ENCODE measurements around the gene PRKN. TPM values are rescaled to one million over a fixed set of nuclear protein-coding genes. Genes with fewer than 3 reads are reported as not detected.

PRKN gene
- total RNA-seq, 2 experiments from 2014 or later: 0.63 TPM; not detected in 1

DNA sequence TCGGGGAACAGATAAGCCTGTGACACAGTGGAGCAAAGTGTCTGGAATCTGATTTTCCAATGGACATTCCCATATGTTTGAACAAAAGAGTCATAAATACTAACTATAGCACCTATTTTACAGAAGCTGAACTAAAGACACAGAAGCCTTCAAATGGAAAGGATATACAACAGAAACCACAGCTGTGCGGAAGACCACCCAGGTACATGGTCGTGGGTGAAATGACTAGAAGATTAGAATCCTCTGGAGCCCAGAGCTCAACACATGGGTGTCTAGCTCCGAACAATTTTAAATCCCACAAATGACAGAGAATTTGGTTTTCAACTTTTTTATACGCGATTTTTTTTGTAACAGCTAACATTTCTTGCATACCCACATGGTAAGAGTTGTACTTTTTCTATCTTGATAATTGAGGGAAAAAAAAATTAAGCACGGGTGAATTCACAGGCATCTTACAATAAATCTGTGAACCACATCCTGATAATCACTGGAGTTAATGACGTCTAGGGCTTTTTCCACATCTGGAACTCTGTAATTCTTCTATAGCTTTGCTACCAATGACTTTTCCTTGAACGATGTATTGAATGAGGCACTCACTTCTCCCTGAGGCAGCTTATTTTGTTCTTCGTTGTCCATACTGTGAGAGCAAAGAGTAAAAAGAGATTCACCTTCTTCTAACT, 1182.6 kb downstream of the PRKN start:
- no peaks in the 10 kb centered on the region for H3K27me3 Mint-ChIP-seq (ENCODE audit: low read depth)
- H3K27ac Mint-ChIP-seq: no peak overlapping the region
- DNase-seq: no peak
- H3K36me3 Mint-ChIP-seq (ENCODE audit: low read depth): no peaks in the 10 kb centered on the region
- ChIA-PET CTCF (no interaction called here), POLR2A (no interaction called here)
- no peaks in the 10 kb centered on the region for H3K4me1 Mint-ChIP-seq (ENCODE audit: low read depth)
- no peak for ATAC-seq
- H3K4me3 Mint-ChIP-seq: no peak overlapping the region
- no peaks in the 10 kb centered on the region for H3K9me3 Mint-ChIP-seq (ENCODE audit: insufficient read depth)

DNA sequence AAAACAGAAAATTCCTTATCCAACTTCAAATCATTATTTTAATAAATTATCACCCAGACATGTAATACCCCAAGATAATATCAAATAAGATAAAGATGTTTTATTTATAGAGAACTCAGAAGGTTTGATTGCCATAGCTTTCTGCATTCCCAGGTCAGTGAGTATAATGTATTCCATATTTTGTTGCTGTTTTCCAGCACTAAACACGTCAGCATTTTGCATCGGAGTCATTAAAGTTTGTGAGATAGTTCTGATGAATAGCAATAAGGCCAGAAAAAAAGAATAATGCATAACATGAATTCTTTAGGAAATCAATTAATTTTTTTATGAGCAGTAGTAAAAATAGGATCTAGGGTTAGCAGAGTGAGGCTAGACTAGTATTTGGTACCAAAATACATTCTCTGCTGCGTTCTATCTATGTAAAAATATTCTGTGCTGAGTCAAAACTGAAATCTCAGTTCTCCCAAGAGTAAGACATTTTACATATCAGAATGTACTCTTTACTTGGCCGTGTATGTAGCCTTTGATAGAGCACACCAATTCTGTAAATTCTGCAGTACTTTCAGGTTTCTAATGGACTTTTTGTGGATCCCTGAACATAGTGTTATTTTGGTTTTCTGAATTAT, 1183.8 kb downstream of the PRKN start:
- no peak overlapping the region for H3K4me3 Mint-ChIP-seq
- H3K27me3 Mint-ChIP-seq (ENCODE audit: low read depth): no peaks in the 10 kb centered on the region
- H3K9me3 Mint-ChIP-seq (ENCODE audit: insufficient read depth): no peaks in the 10 kb centered on the region
- ChIA-PET POLR2A (no interaction called here), CTCF (no interaction called here)
- H3K27ac Mint-ChIP-seq: no peak overlapping the region
- ATAC-seq (no peak), DNase-seq (no peak)
- no peaks in the 10 kb centered on the region for H3K36me3 Mint-ChIP-seq (ENCODE audit: low read depth)
- H3K4me1 Mint-ChIP-seq (ENCODE audit: low read depth): no peaks in the 10 kb centered on the region

GRCh38 chr6:161542346-161542980, 1185.1 kb downstream of the PRKN start:
- Mint-ChIP-seq H3K27ac (no peak overlapping the region), H3K36me3 (ENCODE audit: low read depth) (no peaks in the 10 kb centered on the region), H3K4me3 (no peak overlapping the region), H3K9me3 (ENCODE audit: insufficient read depth) (no peaks in the 10 kb centered on the region), H3K27me3 (ENCODE audit: low read depth) (no peaks in the 10 kb centered on the region), H3K4me1 (ENCODE audit: low read depth) (no peaks in the 10 kb centered on the region)
- POLR2A ChIA-PET: no interaction called here
- no peak for ATAC-seq
- DNase-seq: no peak
- CTCF ChIA-PET: interaction anchor here (1.4 kb wide), 1 partner anchor 124 kb away, joined by 3 read pairs; no protein-coding TSS in a partner anchor

GRCh38 chr6:161540532-161540931, 1187.0 kb downstream of the PRKN start:
- H3K27ac Mint-ChIP-seq: no peak overlapping the region
- CTCF ChIA-PET: no interaction called here
- H3K4me3 Mint-ChIP-seq: no peak overlapping the region
- DNase-seq: no peak
- POLR2A ChIA-PET: no interaction called here
- no peaks in the 10 kb centered on the region for H3K4me1 Mint-ChIP-seq (ENCODE audit: low read depth)
- no peaks in the 10 kb centered on the region for H3K36me3 Mint-ChIP-seq (ENCODE audit: low read depth)
- no peak for ATAC-seq
- no peaks in the 10 kb centered on the region for H3K27me3 Mint-ChIP-seq (ENCODE audit: low read depth)
- no peaks in the 10 kb centered on the region for H3K9me3 Mint-ChIP-seq (ENCODE audit: insufficient read depth)

GRCh38 chr6:161536224-161536630, 1191.3 kb downstream of the PRKN start:
- ChIA-PET POLR2A (no interaction called here), CTCF (no interaction called here)
- DNase-seq (no peak), ATAC-seq (no peak)
- H3K27ac Mint-ChIP-seq: no peak overlapping the region
- no peaks in the 10 kb centered on the region for H3K27me3 Mint-ChIP-seq (ENCODE audit: low read depth)
- H3K4me3 Mint-ChIP-seq: no peak overlapping the region
- H3K9me3 Mint-ChIP-seq (ENCODE audit: insufficient read depth): no peaks in the 10 kb centered on the region
- H3K36me3 Mint-ChIP-seq (ENCODE audit: low read depth): no peaks in the 10 kb centered on the region
- no peaks in the 10 kb centered on the region for H3K4me1 Mint-ChIP-seq (ENCODE audit: low read depth)

DNA sequence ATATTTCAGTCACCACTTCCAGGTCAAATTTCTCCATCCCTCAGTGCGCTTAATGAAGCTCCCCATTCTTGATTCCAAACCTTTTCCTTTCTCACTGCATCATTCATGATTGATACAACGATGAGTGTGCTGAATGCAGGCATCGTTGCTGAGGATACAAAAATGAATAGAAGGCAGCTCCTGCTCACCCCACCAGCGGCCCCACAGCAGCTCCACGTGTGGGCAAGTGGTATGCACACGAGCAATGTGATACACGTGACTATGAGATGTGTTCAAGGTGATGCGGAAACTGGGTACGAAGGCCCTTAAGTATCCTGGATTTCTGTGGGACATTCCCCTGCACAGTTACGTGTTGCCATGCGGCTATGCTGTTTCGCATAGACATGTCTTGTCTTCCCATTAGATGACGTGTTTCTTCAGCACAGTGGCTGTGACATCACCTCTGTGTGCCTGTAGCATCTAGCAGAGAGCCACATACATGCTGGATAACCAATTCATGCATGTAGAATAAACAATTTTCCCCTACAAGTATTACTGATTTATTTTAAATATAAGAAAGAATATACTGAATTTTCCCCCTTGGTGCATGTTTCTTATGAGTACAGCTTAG, 1193.2 kb downstream of the PRKN start:
- DNase-seq (no peak), ATAC-seq (no peak)
- H3K36me3 Mint-ChIP-seq (ENCODE audit: low read depth): no peaks in the 10 kb centered on the region
- no peaks in the 10 kb centered on the region for H3K4me1 Mint-ChIP-seq (ENCODE audit: low read depth)
- H3K9me3 Mint-ChIP-seq (ENCODE audit: insufficient read depth): peaks cover 7% of the 10 kb centered on the region
- no peak overlapping the region for H3K27ac Mint-ChIP-seq
- ChIA-PET CTCF (no interaction called here), POLR2A (no interaction called here)
- H3K4me3 Mint-ChIP-seq: no peak overlapping the region
- H3K27me3 Mint-ChIP-seq (ENCODE audit: low read depth): no peaks in the 10 kb centered on the region

GRCh38 chr6:161533266-161533665, 1194.3 kb downstream of the PRKN start:
- Mint-ChIP-seq H3K27me3 (ENCODE audit: low read depth) (no peaks in the 10 kb centered on the region), H3K4me3 (no peak overlapping the region), H3K9me3 (ENCODE audit: insufficient read depth) (peaks cover 7% of the 10 kb centered on the region), H3K4me1 (ENCODE audit: low read depth) (no peaks in the 10 kb centered on the region), H3K36me3 (ENCODE audit: low read depth) (no peaks in the 10 kb centered on the region), H3K27ac (no peak overlapping the region)
- DNase-seq (no peak), ATAC-seq (no peak)
- CTCF ChIA-PET: no interaction called here
- POLR2A ChIA-PET: no interaction called here

DNA sequence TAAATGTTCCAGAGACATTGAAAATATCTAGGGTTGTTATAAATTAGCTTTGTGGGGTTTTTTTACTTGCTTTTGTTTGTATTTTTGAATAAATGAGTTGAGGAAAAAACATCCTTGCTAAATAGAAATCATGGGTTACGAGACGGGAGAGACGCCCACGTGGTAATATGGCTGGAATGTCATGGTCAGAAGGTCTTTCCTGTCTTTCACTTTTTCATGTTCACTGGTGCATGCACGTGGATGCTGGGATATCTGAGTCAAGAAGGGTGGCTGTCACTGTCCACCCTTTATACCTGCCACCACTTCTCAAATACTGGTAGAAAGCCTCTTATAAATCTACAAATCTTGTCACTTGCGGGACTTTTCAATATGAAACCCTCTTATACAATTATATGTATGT, 1195.0 kb downstream of the PRKN start:
- CTCF ChIA-PET: no interaction called here
- H3K4me1 Mint-ChIP-seq (ENCODE audit: low read depth): no peaks in the 10 kb centered on the region
- H3K27ac Mint-ChIP-seq: no peak overlapping the region
- POLR2A ChIA-PET: no interaction called here
- ATAC-seq (no peak), DNase-seq (no peak)
- H3K27me3 Mint-ChIP-seq (ENCODE audit: low read depth): no peaks in the 10 kb centered on the region
- no peaks in the 10 kb centered on the region for H3K36me3 Mint-ChIP-seq (ENCODE audit: low read depth)
- H3K9me3 Mint-ChIP-seq (ENCODE audit: insufficient read depth): peaks cover 7% of the 10 kb centered on the region
- no peak overlapping the region for H3K4me3 Mint-ChIP-seq

DNA sequence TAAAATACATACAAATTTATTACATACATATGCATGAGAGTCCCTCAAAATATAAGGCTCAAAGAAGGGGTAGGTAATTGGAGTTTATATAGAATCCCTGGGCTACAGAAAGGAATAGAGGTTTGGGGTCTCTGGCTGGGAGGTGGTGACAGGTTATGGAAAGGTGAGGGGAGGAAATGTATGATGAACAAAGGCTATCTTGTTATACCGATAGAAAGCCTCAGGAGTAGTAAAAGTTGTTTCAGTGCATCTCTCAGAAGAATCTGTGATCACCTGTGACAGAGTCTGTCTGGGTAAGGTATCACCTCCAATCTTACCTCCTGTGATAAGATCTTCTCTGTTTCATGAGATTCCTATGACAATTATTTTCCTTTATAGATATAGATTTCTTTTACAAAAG, 1200.8 kb downstream of the PRKN start:
- no peaks in the 10 kb centered on the region for H3K4me1 Mint-ChIP-seq (ENCODE audit: low read depth)
- H3K36me3 Mint-ChIP-seq (ENCODE audit: low read depth): no peaks in the 10 kb centered on the region
- H3K27ac Mint-ChIP-seq: no peak overlapping the region
- no peak overlapping the region for H3K4me3 Mint-ChIP-seq
- ATAC-seq (no peak), DNase-seq (no peak)
- CTCF ChIA-PET: no interaction called here
- H3K9me3 Mint-ChIP-seq (ENCODE audit: insufficient read depth): peaks cover 7% of the 10 kb centered on the region
- POLR2A ChIA-PET: interaction anchor here (0.6 kb wide), 1 partner anchor 18 kb away, joined by 5 read pairs; no protein-coding TSS in a partner anchor
- H3K27me3 Mint-ChIP-seq (ENCODE audit: low read depth): no peaks in the 10 kb centered on the region

GRCh38 chr6:161523362-161523761, 1204.2 kb downstream of the PRKN start:
- no peaks in the 10 kb centered on the region for H3K36me3 Mint-ChIP-seq (ENCODE audit: low read depth)
- H3K27me3 Mint-ChIP-seq (ENCODE audit: low read depth): no peaks in the 10 kb centered on the region
- no peak for DNase-seq
- no peaks in the 10 kb centered on the region for H3K9me3 Mint-ChIP-seq (ENCODE audit: insufficient read depth)
- POLR2A ChIA-PET: no interaction called here
- ATAC-seq: no peak
- H3K4me3 Mint-ChIP-seq: no peak overlapping the region
- H3K27ac Mint-ChIP-seq: no peak overlapping the region
- CTCF ChIA-PET: no interaction called here
- H3K4me1 Mint-ChIP-seq (ENCODE audit: low read depth): no peaks in the 10 kb centered on the region

DNA sequence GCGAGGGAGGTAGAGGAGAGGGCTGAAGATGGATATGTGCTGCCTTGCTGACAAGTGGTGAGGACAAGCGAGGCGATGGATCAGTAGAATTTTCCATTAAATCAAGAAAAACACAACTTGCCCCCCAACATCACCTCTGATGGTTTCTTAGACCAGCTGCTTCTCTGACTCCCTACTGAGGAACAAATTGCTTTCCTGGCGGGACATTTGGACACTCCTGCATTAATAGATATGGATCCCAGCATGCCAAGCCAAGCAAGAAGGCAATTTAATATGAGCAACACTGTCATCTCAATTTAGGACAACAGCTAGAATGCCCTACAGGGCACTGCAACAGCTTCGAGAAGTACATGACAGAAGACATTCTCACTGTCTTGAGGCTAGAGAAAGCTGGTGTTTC, 1205.3 kb downstream of the PRKN start:
- no peaks in the 10 kb centered on the region for H3K4me1 Mint-ChIP-seq (ENCODE audit: low read depth)
- no peak overlapping the region for H3K4me3 Mint-ChIP-seq
- H3K9me3 Mint-ChIP-seq (ENCODE audit: insufficient read depth): no peaks in the 10 kb centered on the region
- no peak overlapping the region for H3K27ac Mint-ChIP-seq
- H3K27me3 Mint-ChIP-seq (ENCODE audit: low read depth): no peaks in the 10 kb centered on the region
- ChIA-PET POLR2A (no interaction called here), CTCF (no interaction called here)
- DNase-seq: no peak
- no peaks in the 10 kb centered on the region for H3K36me3 Mint-ChIP-seq (ENCODE audit: low read depth)
- ATAC-seq: no peak

DNA sequence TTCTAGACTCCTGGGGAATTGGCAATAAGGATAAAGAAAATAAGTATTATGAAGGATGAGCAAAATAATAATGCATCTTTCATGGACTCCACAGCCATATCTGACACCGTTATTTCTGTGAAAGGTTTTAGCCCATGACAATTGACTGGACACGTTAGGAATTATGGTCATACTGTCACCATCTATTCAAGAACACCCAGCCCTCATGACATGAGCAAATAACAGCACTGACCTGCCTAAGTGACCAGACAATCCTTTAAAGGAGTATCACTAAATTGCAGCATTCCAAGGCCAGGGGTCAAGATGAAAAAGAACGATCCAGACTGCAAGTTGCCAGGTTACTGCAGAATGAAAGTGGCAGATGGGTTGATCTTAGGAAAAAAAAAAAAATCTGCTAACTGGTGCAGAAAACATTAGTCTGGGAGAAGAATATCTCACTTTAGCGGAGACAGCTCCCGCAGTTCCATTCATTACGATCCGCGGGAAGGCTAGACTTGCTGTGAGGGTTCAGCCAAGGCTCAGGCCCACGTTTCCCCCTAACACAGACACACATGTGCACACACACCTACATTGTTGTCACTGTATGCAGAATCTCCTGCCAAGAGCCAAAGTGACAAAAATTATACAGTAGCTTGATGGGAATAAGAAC, 1216.0 kb downstream of the PRKN start:
- Mint-ChIP-seq H3K36me3 (ENCODE audit: low read depth) (no peaks in the 10 kb centered on the region), H3K9me3 (ENCODE audit: insufficient read depth) (peaks cover 4% of the 10 kb centered on the region), H3K4me3 (no peak overlapping the region), H3K4me1 (ENCODE audit: low read depth) (no peaks in the 10 kb centered on the region), H3K27me3 (ENCODE audit: low read depth) (peaks cover 1% of the 10 kb centered on the region), H3K27ac (no peak overlapping the region)
- POLR2A ChIA-PET: no interaction called here
- ATAC-seq (no peak), DNase-seq (no peak)
- CTCF ChIA-PET: no interaction called here

Data from activated CD8-positive, alpha-beta T cell treated with anti-CD3 and anti-CD28 coated beads, Interleukin-2, amount 10 ng/mL, durations not matched to agents 7 days and 5 days (primary cell).